Activated naive CD4-positive, alpha-beta T cell treated with Interleukin-2 at 50 U/mL for 16 hours (primary cell): ENCODE data around the gene RHEB.

Source experiments
- DNase-seq: peaks from one replicate; pipeline ENCODE4 v3.0.0-alpha.2; 2020

Gene RHEB

DNA sequence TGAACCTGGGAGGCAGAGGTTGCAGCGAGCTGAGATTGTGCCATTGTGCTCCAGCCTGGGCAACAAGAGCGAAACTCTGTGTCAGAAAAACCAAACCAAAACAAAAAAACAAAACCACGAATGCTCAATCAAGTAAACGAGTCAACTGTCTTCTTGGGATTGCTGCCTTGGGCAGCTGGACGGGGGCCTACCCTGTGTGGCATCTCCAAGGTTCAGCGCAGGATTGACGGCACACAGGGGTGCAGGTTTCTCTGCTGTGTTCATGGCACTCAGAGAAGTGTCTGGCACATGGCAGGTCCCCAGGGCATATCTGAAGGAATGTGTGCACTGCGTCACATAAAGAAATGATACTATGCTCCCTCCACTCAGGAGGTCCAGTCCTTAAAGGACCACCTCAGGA lies 54.5 kb downstream of the RHEB start:
- DNase-seq, result no peak

DNA sequence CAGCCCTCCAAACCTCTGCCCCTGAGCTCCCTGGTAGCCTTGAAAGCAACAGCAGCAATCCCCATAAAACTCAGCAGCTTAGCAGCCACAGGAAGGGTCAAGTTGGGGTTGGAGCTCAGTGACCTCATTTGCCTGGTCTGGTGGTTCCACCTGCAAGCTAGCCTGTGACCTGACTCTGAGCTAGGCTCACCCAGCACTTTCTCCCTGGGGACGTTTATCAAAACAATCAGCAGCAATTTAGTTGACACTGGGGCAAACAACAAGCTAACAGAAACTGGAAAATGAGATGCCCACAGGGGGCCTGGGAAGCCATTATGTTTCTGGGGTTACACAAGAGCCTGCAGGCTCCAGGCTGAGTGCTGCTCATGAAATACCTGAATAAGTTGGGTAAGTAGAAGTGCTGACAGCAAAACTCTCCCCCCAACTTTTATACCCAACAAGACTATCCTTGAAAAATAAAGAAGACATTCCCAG lies 57.4 kb downstream of the RHEB start:
- DNase-seq, result no peak

DNA sequence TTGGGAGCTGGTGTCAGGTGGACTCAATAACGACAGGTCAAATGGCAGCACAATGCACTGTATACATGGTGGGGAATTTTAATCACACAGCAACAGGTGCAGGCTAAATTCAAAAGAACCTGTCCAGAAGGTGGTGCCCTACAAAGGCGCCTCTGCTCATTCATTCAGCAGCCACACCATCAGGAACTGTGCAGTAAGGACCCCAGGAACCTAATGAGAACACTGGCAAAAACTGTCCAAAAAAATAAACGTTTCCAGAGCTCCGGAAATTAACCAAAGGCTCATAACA lies 57.8 kb downstream of the RHEB start:
- no peak for DNase-seq

GRCh38 chr7:151461096-151461941 lies 58.4 kb downstream of the RHEB start:
- DNase-seq, result no peak

DNA sequence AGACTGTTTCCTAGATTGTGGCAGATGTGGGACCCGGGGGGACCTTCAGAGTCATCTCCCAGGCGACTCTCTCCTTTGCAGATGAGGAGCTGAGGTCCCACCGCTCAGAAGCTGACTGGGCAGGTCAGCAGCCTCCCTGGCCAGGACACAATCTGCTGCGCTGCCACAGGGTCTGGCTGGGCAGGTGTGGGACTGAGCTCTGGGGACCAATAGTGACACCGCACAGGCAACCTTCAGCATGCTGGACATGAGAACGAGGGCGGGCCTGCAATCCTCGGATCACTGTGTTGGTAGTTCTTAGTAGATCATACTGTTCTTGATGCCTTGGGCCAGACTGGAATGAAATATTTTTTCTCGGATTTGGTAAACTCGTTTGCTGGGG lies 59.2 kb downstream of the RHEB start:
- no peak for DNase-seq

- DNase-seq, result no peak
These were observed 59.8 kb downstream of the RHEB start for GRCh38 chr7:151459726-151460473.

DNA sequence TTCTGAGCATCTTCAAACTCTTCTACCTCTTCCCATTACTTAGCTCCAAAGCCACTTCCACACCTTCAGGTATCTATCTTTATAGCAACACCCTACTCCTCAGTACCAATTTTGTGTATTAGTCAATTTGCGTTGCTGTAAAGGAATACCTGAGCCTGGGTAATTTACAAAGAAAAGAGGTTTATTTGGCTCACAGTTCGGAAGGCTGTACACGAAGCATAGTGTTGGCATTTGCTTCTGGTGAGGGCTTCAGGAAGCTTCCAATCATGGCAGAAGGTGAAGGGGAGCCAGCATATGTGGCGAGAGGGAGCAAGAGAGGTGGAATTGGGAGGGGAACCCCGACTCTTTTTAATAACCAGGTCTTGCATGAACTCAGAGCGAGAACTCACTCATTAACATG lies 62.2 kb downstream of the RHEB start:
- DNase-seq, result no peak

DNA sequence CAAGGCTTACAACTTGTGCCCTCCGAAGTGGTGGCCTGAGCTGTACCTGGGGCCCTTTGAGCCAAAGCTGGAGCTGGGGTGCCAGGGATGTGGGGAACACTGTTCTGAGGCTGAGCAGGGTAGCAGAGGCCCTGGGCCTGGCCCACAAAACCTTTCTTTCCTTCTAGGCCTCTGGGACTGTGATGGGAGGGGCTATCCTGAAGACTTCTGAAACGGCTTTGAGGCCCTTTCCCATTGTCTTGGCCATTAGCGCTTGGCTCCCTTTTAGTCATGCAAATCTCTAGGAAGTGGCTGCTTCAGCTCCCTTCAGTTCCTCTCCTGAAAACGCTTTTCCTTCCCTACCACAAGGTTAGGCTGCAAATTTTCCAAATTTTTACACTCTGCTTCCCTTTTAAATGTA lies 62.9 kb downstream of the RHEB start:
- no peak for DNase-seq

DNA sequence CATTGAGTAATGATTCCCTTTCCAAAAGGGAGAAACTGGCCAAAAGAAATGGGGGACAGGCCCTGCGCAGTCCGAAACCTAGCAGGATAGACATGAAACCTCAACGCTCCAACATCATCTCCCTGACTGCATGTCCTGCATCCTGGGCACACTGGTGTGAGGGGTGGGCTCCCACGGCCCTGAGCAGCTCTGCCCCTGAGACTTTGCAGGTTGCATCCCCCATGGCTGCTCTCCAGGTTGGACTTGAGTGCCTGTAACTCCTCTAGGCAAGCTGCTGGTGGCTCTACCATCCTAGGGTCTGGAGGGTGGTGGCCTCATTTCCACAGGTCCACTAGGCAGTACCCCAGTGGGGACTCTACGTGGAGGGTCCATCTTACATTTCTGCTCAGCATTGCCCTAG lies 63.4 kb downstream of the RHEB start:
- no peak for DNase-seq

GRCh38 chr7:151455690-151456089 lies 64.0 kb downstream of the RHEB start:
- no peak for DNase-seq

DNA sequence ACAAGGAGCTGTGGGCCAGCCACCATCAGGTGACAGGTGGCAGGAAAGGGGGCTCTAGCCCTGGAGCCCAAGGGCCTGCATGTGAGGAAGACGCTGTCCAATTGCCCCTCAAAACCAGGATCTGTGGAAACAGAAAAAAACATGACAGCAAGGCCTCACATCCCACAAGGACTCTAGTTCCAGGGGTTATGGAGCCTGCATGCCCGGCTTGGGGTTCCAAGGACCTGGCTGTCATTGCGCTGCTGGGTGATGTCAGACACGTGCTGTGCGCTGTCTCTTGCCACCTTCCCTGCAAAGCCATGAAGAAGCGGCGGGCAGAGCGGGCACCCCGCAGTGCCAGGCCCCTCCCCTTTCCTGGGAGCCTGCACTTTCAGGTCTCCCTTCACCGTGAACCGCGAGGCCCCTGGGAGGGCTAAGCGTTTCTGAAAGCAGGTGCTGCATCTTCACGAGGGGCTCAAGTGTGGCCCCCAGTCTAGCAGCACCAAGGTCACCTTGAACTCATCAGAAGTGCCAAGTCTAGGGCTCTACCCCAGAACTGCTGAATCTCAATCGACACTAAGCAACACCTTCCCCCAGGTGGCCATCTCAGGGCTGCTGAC lies 64.7 kb downstream of the RHEB start:
- DNase-seq, result no peak

DNA sequence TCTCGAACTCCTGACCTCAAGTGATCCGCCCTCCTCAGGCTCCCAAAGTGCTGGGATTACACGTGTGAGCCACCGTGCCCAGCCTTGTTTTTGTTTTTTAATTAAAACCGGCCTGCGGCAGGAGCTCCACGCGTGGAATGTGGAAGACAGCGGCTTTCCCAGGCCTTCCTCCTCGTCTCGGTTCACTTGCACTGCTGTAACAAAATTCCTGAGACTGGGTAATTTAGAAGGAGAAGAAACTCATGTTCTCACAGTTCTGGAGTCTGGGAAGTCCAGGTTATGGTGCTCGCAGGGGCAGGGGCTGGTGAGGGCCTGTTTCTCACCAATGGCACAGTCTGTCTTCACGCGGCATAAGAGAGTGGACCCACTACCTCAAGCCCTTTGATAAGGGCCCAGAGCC lies 65.4 kb downstream of the RHEB start:
- DNase-seq, result no peak

DNA sequence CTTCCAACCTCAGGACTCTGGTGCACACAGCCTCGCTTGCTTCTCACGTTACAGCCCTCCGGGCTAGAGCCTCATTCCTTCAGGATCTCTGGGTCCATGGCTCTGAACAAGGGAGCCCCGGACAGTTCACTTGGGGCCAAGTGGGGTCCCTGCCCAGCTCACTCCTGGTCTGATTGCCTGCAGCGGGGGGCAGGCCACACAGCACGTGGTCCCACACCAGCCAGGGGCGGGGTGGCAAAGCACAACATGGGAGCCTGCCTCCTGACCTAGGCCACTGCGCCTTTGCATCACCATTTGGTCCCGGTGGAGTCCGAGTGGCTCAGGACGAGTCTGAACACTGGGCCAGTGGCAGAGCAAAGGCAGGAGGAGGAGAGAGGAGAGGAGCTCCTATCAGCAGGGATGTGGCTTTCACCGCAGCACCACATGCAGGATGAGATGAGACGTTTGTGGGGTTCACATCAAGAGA lies 66.3 kb downstream of the RHEB start:
- no peak for DNase-seq

DNA sequence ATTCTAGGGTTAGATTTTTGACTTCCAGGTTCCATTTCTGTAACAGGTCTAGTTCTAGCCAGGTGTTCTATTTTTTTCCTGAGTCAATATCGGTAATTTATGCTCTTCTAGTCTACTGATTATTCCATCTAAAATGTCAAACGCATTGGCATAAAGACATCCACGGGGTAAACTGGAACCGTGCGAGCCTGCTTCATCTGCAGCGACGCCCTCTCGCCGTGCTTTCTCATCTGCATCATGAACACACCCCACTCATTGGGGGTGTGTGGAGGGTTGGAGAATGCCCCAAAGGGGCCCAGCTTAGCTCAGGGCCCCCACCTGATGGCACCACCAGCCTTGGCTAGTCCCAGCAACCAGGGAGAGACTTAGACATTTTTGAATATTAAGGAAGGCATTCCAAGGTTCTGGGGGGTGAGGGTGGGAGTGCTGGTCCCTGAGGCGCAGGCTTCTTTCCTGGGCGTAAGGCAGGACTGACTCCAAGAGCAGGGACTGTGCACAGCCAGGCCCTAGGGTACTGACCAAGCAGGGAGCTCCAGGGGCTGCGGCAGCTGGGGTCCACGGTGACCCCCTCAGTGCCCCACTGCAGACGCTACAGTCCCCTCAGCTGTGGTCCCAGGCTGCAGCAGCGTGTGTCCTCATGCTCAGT lies 66.9 kb downstream of the RHEB start:
- DNase-seq, result no peak

DNA sequence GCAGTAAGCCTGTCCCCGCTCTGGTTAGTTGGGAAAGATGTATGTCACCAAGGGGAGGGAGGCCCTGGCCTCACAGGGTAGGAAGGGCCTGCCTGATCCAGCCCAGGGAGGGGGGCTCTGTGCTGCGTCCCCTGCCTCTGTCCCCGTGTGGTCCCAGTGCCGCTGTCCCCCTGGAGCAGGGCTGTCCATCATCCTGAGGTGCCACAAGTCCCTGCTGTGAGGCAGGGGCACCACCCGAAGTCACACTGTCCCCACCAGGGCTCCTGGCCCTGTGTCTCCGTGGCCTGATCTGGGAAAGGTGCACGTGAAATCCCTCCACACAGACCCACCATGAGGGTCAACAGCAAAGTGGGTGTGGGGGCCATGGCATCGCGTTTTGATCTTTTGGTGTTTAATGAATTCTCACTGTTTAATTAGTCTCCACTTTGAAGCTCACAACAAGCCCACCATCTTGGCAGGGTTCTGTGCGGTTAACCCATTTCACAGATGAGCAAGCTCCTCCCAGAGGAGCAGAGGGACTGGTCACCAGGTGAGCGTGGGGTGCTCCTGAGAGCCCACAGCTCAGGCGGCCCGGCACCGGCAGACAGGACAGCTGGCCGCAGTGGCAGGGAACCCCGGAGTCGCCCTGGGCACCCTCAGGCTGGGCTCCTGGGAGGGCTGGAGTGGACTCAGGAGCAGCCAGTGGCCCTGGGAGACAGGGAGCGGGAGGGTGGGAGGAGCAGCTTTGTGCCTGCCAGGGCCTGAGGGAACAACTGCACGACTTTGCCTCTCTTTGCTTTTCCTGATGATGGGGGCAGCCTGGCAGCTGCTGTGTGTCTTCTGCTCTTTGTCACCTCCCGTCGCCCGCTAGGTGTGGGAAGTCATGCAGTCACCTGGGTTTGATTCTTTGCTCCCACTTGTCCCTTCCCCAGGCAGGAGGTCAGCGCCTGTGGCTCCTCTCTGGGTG lies 67.8 kb downstream of the RHEB start:
- DNase-seq, result no peak

DNA sequence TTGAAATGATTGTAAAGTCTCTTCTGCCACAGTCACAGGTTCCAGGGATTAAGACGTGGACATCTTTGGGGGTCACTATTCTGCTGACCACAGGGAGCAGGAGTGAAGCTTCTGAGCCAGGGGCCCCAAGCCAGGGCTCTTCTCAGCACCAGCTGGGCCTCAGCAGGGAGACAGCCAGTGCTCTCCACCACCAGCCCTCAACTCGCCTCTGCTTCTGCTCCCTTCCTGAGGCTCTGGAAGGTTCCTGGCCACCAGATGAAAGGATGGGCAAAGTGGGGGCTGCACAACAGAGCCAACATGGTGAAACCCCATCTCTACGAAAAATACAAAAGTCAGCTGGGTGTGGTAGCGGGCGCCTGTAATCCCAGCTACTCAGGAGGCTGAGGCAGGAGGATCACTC lies 68.5 kb downstream of the RHEB start:
- no peak for DNase-seq

DNA sequence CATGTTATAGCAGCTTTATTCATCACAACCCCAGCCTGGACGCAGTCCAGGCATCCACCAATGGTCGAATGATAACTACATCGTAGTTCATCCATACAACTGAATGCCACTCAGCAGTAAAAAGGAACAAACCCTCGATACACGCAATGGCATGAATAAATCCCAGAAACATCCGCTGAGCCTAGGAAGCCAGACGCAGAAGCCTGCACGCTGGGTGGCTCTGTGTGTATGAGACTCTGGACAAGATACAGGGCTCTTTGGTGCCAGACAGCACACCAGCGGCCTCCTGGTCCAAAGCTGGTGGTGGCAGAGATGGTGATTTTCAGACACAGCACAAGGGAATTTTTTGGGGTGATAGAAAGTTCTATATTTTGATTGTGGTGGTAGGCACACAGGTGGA lies 69.7 kb downstream of the RHEB start:
- DNase-seq, result no peak

DNA sequence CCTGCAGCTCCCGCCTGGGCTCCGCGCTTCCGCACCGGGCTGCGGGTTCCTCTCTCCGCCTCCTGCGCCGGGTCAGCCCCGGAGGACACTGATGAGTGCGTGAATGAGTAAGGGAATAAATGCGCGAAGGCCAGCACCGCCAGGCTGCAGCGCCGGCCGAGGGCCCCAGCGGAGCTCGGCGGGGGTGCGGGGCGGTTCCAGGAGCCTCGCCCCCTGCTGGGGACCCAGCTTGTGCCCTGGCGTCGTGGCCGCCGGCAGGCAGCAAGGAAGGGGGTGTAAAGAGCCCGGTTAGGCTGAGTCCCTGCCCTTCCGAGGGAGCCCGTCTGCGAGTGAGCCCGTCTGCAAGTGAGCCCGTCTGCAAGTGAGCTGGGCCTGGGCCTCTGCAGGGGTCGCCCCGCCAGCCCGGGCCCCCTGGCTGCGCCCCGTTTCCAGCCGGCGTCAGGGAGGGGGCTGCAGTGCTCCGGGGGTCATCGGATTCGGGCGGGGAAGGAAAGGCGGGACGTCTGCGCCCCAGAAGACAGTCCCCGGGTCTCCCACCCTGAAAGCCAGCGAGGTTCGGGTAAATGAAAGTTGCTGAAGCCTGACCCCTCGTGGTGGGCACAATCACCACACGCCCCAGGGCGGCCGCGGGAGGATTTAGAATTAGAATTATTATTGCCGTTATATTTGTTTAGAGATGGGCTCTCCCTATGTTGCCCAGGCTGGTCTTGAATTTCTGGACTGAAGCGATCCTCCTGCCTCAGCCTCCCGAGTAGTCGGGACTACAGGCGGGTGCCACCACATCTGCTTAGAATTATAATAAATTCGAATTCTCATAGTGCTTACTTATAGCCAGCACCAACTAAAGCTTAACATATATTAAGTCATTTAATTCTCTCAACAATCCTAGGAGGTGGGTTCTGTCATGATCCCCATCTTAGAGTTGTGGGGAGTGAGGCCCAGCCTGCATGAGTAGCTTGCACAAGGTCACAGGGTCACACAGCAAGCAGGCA lies 71.1 kb downstream of the RHEB start:
- DNase-seq, result peak; percentile 81

DNA sequence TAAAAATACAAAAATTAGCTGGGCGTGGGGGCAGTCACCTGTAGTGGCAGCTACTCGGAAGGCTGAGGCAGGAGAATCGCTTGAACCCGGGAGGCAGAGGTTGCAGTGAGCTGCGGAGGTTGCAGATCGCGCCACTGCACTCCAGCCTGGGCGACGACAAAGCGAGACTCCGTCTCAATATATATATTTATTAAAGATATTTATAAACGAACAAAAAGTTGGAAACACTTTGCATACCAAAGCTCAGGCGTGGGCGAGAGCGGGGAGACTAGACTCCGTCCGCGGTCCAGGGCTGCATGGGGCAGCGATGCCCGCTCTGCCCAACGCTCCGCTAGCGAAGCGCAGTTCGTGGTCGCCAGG lies 71.8 kb downstream of the RHEB start:
- no peak for DNase-seq

DNA sequence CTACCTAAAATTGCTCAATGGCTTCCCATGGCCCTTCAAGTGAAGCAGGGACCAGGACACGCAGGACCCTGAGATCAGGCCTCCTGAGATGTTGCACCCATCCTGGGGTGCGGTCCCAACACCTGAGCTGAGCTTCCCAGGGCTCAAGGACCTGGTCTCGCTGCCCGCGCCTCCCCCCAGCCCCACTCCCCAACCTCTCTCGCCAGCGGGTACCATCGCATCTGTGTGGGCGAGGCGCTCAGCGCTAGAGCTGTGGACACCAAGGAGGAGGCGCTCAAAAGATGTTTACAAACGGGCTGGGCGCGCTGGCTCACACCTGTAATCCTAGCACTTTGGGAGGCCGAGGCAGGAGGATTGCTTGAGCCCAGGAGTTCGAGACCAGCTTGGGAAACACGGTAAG lies 72.4 kb downstream of the RHEB start:
- DNase-seq, result no peak

- no peak for DNase-seq
These were observed 73.3 kb downstream of the RHEB start for GRCh38 chr7:151446412-151446811.
